ENCODE data around the gene CELF4.

CELF4 gene

DNA sequence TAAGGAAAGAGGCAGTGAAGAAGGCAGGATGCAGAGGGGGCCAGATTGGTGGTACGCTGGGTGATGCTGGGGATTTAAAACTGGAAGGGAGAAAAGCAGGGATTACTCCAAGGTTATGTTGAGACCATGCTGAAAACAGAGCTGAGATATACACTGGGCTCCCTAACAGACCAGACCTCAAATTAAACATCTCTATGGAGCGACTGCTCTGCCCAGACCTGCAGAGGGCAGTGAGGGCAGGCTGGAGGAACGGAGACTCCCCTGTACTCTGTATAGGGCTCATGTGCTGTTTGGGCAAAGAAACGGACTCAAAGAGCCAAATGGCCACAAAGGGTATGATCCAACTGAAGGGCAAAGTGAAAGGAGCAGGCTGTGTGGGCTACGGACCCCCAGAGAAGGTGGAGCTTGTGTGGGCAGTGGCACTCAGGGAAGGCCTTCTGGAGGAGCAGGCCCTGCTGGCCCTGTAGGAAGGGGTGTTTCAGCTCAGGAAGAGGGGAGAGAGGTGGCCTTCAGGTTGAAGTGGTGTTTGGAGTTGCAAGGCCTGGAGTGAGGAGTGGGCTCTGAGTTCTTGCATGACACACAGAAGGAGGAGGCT lies 4.8 kb upstream of the CELF4 start:
- Histone ChIP-seq H4K20me1 (ENCODE audit: low read depth, low read length) (no peaks in the 10 kb centered on the region), H3K27ac (ENCODE audit: low read depth, low read length) (no peak overlapping the region), H2AFZ (ENCODE audit: low read depth, low read length, severe bottlenecking) (no peak overlapping the region), H3K4me2 (ENCODE audit: low read depth, low read length, poor library complexity, severe bottlenecking) (no peak overlapping the region), H3K36me3 (ENCODE audit: low read length) (no peaks in the 10 kb centered on the region), H3K9me3 (ENCODE audit: insufficient read depth, low read length) (no peaks in the 10 kb centered on the region), H3F3A (ENCODE audit: insufficient read depth) (no peaks in the 10 kb centered on the region), H3K27me3 (ENCODE audit: low read length) (no peaks in the 10 kb centered on the region), H3K9ac (ENCODE audit: low read length) (no peak overlapping the region), H3K4me3 (ENCODE audit: insufficient read depth, low read length, poor library complexity, severe bottlenecking) (no peak overlapping the region), H3K79me2 (ENCODE audit: insufficient read depth, low read length) (no peaks in the 10 kb centered on the region), H3K9me2 (replicated peaks; ENCODE audit: insufficient read depth, low read length) (no peaks in the 10 kb centered on the region)
- TF ChIP-seq, protein P1, sequence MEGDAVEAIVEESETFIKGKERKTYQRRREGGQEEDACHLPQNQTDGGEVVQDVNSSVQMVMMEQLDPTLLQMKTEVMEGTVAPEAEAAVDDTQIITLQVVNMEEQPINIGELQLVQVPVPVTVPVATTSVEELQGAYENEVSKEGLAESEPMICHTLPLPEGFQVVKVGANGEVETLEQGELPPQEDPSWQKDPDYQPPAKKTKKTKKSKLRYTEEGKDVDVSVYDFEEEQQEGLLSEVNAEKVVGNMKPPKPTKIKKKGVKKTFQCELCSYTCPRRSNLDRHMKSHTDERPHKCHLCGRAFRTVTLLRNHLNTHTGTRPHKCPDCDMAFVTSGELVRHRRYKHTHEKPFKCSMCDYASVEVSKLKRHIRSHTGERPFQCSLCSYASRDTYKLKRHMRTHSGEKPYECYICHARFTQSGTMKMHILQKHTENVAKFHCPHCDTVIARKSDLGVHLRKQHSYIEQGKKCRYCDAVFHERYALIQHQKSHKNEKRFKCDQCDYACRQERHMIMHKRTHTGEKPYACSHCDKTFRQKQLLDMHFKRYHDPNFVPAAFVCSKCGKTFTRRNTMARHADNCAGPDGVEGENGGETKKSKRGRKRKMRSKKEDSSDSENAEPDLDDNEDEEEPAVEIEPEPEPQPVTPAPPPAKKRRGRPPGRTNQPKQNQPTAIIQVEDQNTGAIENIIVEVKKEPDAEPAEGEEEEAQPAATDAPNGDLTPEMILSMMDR (IDR thresholded peaks at IDR 0.05; ENCODE audit: insufficient read depth, low read length, poor library complexity, severe bottlenecking), result no peak
- no peak for TF ChIP-seq EZH2phosphoT487 (conservative IDR thresholded peaks at IDR 0.05; ENCODE audit: low read length)

DNA sequence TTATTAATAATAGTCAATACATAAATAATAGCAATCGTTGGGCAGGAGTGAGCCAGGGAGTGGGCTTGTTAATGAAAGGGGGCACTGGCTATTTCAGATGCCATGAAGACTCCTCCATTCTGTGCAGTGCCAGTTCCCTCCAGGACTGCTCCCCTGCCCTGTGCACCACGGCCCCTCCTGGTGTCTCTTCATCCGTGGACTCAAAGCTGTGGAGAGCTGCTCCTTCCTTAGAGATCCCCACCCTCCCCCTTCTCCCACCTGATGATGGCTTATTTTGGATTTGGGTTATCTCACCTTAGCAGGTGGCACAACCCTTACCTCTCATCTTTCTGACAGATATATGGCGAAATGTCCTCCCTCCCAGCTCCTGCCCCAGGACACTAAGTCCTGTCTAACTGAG lies 3.1 kb upstream of the CELF4 start:
- no peaks in the 10 kb centered on the region for H4K20me1 ChIP-seq (ENCODE audit: low read depth, low read length)
- H3K36me3 ChIP-seq (ENCODE audit: low read length), result no peaks in the 10 kb centered on the region
- H3K9me3 ChIP-seq (ENCODE audit: insufficient read depth, low read length), result no peaks in the 10 kb centered on the region
- no peak overlapping the region for H3K4me3 ChIP-seq (ENCODE audit: insufficient read depth, low read length, poor library complexity, severe bottlenecking)
- no peaks in the 10 kb centered on the region for H3K79me2 ChIP-seq (ENCODE audit: insufficient read depth, low read length)
- no peak overlapping the region for H3K9ac ChIP-seq (ENCODE audit: low read length)
- no peak overlapping the region for H2AFZ ChIP-seq (ENCODE audit: low read depth, low read length, severe bottlenecking)
- H3K4me2 ChIP-seq (ENCODE audit: low read depth, low read length, poor library complexity, severe bottlenecking), result no peak overlapping the region
- no peak overlapping the region for H3K27ac ChIP-seq (ENCODE audit: low read depth, low read length)
- H3F3A ChIP-seq (ENCODE audit: insufficient read depth), result no peaks in the 10 kb centered on the region
- H3K27me3 ChIP-seq (ENCODE audit: low read length), result no peaks in the 10 kb centered on the region
- H3K9me2 ChIP-seq (replicated peaks; ENCODE audit: insufficient read depth, low read length), result no peaks in the 10 kb centered on the region
- TF ChIP-seq, protein P1 (IDR thresholded peaks at IDR 0.05; ENCODE audit: insufficient read depth, low read length, poor library complexity, severe bottlenecking), result no peak
- no peak for TF ChIP-seq EZH2phosphoT487 (conservative IDR thresholded peaks at IDR 0.05; ENCODE audit: low read length)

DNA sequence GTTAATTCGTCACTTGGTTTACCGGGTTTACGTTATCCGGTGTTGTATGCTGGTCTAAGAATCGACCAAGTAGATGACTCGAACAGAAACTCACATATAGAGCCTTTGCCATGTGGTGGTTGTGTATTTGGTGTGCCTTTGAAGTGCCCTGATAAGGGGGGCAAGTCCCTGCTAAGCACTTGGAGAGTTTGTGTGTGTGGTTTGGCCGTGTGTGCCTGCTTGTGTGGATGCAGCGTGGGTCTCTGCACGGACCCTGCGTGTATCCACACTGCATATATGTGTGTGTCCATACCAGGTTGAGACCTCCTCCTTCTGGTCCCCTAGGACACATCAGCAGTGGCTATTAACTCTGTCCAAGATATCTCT lies 2.4 kb upstream of the CELF4 start:
- Histone ChIP-seq H3K27me3 (ENCODE audit: low read length) (no peaks in the 10 kb centered on the region), H3K9me2 (replicated peaks; ENCODE audit: insufficient read depth, low read length) (no peaks in the 10 kb centered on the region), H3K4me3 (ENCODE audit: insufficient read depth, low read length, poor library complexity, severe bottlenecking) (no peak overlapping the region)

More for the DNA sequence above, 2.4 kb upstream of the CELF4 start:
- Histone ChIP-seq H2AFZ (ENCODE audit: low read depth, low read length, severe bottlenecking) (no peak overlapping the region), H3F3A (ENCODE audit: insufficient read depth) (no peaks in the 10 kb centered on the region), H3K27ac (ENCODE audit: low read depth, low read length) (no peak overlapping the region), H4K20me1 (ENCODE audit: low read depth, low read length) (no peaks in the 10 kb centered on the region), H3K79me2 (ENCODE audit: insufficient read depth, low read length) (no peaks in the 10 kb centered on the region), H3K4me2 (ENCODE audit: low read depth, low read length, poor library complexity, severe bottlenecking) (no peak overlapping the region), H3K9ac (ENCODE audit: low read length) (no peak overlapping the region), H3K36me3 (ENCODE audit: low read length) (no peaks in the 10 kb centered on the region), H3K9me3 (ENCODE audit: insufficient read depth, low read length) (no peaks in the 10 kb centered on the region)
- TF ChIP-seq EZH2phosphoT487 (conservative IDR thresholded peaks at IDR 0.05; ENCODE audit: low read length), result no peak
- TF ChIP-seq, protein P1 (IDR thresholded peaks at IDR 0.05; ENCODE audit: insufficient read depth, low read length, poor library complexity, severe bottlenecking), result no peak
